ENCODE results near the gene KDM4B. TPM values are rescaled to one million over a fixed set of nuclear protein-coding genes. Genes with fewer than 3 reads are reported as not detected.

KDM4B gene
- total and polyA plus RNA-seq, 2 donors (not counting 1 experiment from before 2014, with no cell fraction given), result 75.5 to 205 TPM

DNA sequence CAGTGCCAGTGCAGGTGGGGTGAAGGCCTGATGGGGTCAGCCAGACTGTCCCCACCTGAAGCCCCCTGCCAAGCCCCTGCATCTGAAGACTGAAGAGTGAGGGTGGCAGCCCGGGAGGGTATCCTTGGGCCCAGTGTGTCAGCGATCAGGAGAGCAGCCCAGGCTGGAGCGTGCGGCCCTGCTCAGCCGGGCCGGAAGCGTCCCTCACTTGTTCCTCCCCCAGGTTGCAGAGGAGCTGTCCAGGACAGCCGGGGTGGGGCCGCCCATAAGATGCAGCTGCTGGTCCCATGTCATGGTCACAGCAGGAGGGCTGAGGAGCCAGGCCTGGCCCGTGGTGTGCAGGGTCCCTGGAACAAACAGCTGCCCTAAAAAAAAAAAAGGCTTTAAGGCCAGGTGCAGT, 55.4 kb downstream of the KDM4B start:
- H3K4me2 ChIP-seq (replicated peaks; ENCODE audit: low read depth, low read length, poor library complexity, severe bottlenecking), result no peak overlapping the region
- H3K4me3 ChIP-seq (ENCODE audit: control extremely low read depth in 1 of 5, extremely low read depth in 1 of 5, insufficient read depth in 1 of 5, low read depth in 2 of 5, low read length in 4 of 5), result no peak overlapping the region
- H3K36me3 ChIP-seq (replicated peaks in 1 of 2; ENCODE audit: control extremely low read depth in 1 of 2, control insufficient read depth in 1 of 2, extremely low read depth in 1 of 2, insufficient read depth in 2 of 2, low read length in 1 of 2), result peaks cover 0 to 4% of the 10 kb centered on the region in 2 experiments
- peaks cover 54% of the 10 kb centered on the region for H4K20me1 ChIP-seq (ENCODE audit: control insufficient read depth, insufficient read depth, low read length, poor library complexity, severe bottlenecking)
- intact Hi-C loops (cut with micrococcal nuclease), result no loop called here
- no peak overlapping the region for H2AFZ ChIP-seq (ENCODE audit: insufficient read depth, low read depth, low read length, poor library complexity, severe bottlenecking)
- H3K9me3 ChIP-seq (ENCODE audit: control extremely low read depth in 1 of 3, control insufficient read depth in 2 of 3, insufficient read depth in 1 of 3, low read length in 2 of 3), result no peaks in the 10 kb centered on the region
- 97% methylated on average over 10 of the region's 10 CpGs for WGBS (ENCODE audit: insufficient coverage)
- Mint-ChIP-seq H3K4me3 (no peak overlapping the region), H3K4me1 (peaks cover 10% of the 10 kb centered on the region), H3K27me3 (no peaks in the 10 kb centered on the region), H3K27ac (no peak overlapping the region), H3K9me3 (ENCODE audit: insufficient read depth) (no peaks in the 10 kb centered on the region)
- POLR2A ChIA-PET, result no interaction called here
- ATAC-seq (ENCODE audit: low read depth) (no peak), DNase-seq (no peak)
- no peaks in the 10 kb centered on the region for H3K4me1 ChIP-seq (ENCODE audit: control insufficient read depth in 2 of 2, insufficient read depth in 2 of 2, low read length in 2 of 2)
- no peak for TF ChIP-seq EZH2 (IDR thresholded peaks at IDR 0.05; ENCODE audit: borderline replicate concordance, insufficient read depth, low read depth, low read length, poor library complexity, severe bottlenecking)
- TF ChIP-seq, protein P1, sequence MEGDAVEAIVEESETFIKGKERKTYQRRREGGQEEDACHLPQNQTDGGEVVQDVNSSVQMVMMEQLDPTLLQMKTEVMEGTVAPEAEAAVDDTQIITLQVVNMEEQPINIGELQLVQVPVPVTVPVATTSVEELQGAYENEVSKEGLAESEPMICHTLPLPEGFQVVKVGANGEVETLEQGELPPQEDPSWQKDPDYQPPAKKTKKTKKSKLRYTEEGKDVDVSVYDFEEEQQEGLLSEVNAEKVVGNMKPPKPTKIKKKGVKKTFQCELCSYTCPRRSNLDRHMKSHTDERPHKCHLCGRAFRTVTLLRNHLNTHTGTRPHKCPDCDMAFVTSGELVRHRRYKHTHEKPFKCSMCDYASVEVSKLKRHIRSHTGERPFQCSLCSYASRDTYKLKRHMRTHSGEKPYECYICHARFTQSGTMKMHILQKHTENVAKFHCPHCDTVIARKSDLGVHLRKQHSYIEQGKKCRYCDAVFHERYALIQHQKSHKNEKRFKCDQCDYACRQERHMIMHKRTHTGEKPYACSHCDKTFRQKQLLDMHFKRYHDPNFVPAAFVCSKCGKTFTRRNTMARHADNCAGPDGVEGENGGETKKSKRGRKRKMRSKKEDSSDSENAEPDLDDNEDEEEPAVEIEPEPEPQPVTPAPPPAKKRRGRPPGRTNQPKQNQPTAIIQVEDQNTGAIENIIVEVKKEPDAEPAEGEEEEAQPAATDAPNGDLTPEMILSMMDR (IDR thresholded peaks at IDR 0.05), result no peak
- H3K27ac ChIP-seq (ENCODE audit: low read length in 2 of 2), result no peak overlapping the region
- H3K9ac ChIP-seq (ENCODE audit: low read length), result no peak overlapping the region
- no peaks in the 10 kb centered on the region for H3K27me3 ChIP-seq (replicated peaks in 1 of 4; ENCODE audit: control extremely low read depth in 1 of 4, control insufficient read depth in 3 of 4, insufficient read depth in 4 of 4, low read length in 3 of 4)
- CTCF ChIA-PET, result interaction anchor here (0.5 kb wide), 1 partner anchor 172 kb away, joined by 3 read pairs; no protein-coding TSS in a partner anchor
- H3K79me2 ChIP-seq (ENCODE audit: control insufficient read depth, insufficient read depth, low read length), result peaks cover 74% of the 10 kb centered on the region

- ATAC-seq (ENCODE audit: low read depth) (no peak), DNase-seq (no peak)
- Histone ChIP-seq H3K9me3 (ENCODE audit: control extremely low read depth in 1 of 3, control insufficient read depth in 2 of 3, insufficient read depth in 1 of 3, low read length in 2 of 3) (peaks cover 0 to 5% (median 0%) of the 10 kb centered on the region in 3 donors), H2AFZ (ENCODE audit: insufficient read depth, low read depth, low read length, poor library complexity, severe bottlenecking) (no peak overlapping the region), H3K79me2 (ENCODE audit: control insufficient read depth, insufficient read depth, low read length) (peaks cover 69% of the 10 kb centered on the region), H3K27ac (ENCODE audit: low read length in 2 of 2) (no peak overlapping the region), H4K20me1 (ENCODE audit: control insufficient read depth, insufficient read depth, low read length, poor library complexity, severe bottlenecking) (peaks cover 61% of the 10 kb centered on the region), H3K9ac (ENCODE audit: low read length) (no peak overlapping the region), H3K27me3 (replicated peaks in 1 of 4; ENCODE audit: control extremely low read depth in 1 of 4, control insufficient read depth in 3 of 4, insufficient read depth in 4 of 4, low read length in 3 of 4) (no peaks in the 10 kb centered on the region), H3K36me3 (replicated peaks in 1 of 2; ENCODE audit: control extremely low read depth in 1 of 2, control insufficient read depth in 1 of 2, extremely low read depth in 1 of 2, insufficient read depth in 2 of 2, low read length in 1 of 2) (peaks cover 0 to 4% of the 10 kb centered on the region in 2 experiments), H3K4me3 (ENCODE audit: control extremely low read depth in 1 of 5, extremely low read depth in 1 of 5, insufficient read depth in 1 of 5, low read depth in 2 of 5, low read length in 4 of 5) (no peak overlapping the region), H3K4me2 (replicated peaks; ENCODE audit: low read depth, low read length, poor library complexity, severe bottlenecking) (no peak overlapping the region), H3K4me1 (ENCODE audit: control insufficient read depth in 2 of 2, insufficient read depth in 2 of 2, low read length in 2 of 2) (no peaks in the 10 kb centered on the region)
- Mint-ChIP-seq H3K4me3 (no peak overlapping the region), H3K27me3 (no peaks in the 10 kb centered on the region), H3K4me1 (peaks cover 11% of the 10 kb centered on the region), H3K27ac (no peak overlapping the region), H3K9me3 (ENCODE audit: insufficient read depth) (no peaks in the 10 kb centered on the region)
- TF ChIP-seq, protein P1 (IDR thresholded peaks at IDR 0.05), result no peak
- TF ChIP-seq EZH2 (IDR thresholded peaks at IDR 0.05; ENCODE audit: borderline replicate concordance, insufficient read depth, low read depth, low read length, poor library complexity, severe bottlenecking), result no peak
- WGBS (ENCODE audit: insufficient coverage), result 98% methylated on average over 9 of the region's 10 CpGs
- POLR2A ChIA-PET, result no interaction called here
- CTCF ChIA-PET, result interaction anchor here (0.5 to 3.4 kb wide), 2 partner anchors 173 to 215 kb away, joined by 3 to 18 read pairs; no protein-coding TSS in a partner anchor
- intact Hi-C loops (cut with micrococcal nuclease), result no loop called here
Measured at GRCh38 chr19:5025027-5025426, 56.1 kb downstream of the KDM4B start.

Data from B cell (primary cell).